Skeletal muscle tissue (tissue), 4 donors: ENCODE measurements around the gene P2RY2. TPM values are rescaled to one million over a fixed set of nuclear protein-coding genes. Genes with fewer than 3 reads are reported as not detected.

Experiments used
- H3K27ac ChIP-seq: one replicate; pipeline ENCODE4 v1.7.0; 2013; ENCODE audit warnings: mild to moderate bottlenecking, low read depth, low read length, inconsistent platforms
- H3K27me3 ChIP-seq, 3 donors: one replicate each; pipeline ENCODE4 v1.7.0; 2013; ENCODE audit warnings: low read length in 3 of 3; ENCODE audit not compliant: control insufficient read depth in 3 of 3, insufficient read depth in 3 of 3
- H3K36me3 ChIP-seq, 3 donors: one replicate each; pipeline ENCODE4 v1.7.0; 2013; ENCODE audit warnings: low read length in 3 of 3; ENCODE audit not compliant: control insufficient read depth in 3 of 3, insufficient read depth in 3 of 3
- H3K4me1 ChIP-seq, 3 donors: one replicate each; pipeline ENCODE4 v1.7.0; 2013; ENCODE audit warnings: low read length in 3 of 3, mild to moderate bottlenecking in 3 of 3; ENCODE audit not compliant: control insufficient read depth in 3 of 3, insufficient read depth in 3 of 3
- H3K4me3 ChIP-seq, 3 donors: one replicate each; pipeline ENCODE4 v1.7.0; 2013; ENCODE audit warnings: low read length in 3 of 3
- H3K9ac ChIP-seq, 3 donors: one replicate each; pipeline ENCODE4 v1.7.0; 2013; ENCODE audit warnings: low read length in 3 of 3, mild to moderate bottlenecking in 3 of 3, moderate library complexity in 2 of 3, low read depth in 1 of 3
- H3K9me3 ChIP-seq, 3 donors: one replicate each; pipeline ENCODE4 v1.7.0; 2013; ENCODE audit warnings: low read length in 3 of 3; ENCODE audit not compliant: control insufficient read depth in 3 of 3
- total RNA-seq: library from RNA; depleted of rRNA; stranded (reverse); fragments of >200 nt; gene quantifications from one replicate; pipeline ENCODE4 v1.2.3, GENCODE V29; 2014
- donor health status: Osteomylitis.

P2RY2 gene
- total RNA-seq, 1 donor from 2014 or later, result 1.0 TPM

DNA sequence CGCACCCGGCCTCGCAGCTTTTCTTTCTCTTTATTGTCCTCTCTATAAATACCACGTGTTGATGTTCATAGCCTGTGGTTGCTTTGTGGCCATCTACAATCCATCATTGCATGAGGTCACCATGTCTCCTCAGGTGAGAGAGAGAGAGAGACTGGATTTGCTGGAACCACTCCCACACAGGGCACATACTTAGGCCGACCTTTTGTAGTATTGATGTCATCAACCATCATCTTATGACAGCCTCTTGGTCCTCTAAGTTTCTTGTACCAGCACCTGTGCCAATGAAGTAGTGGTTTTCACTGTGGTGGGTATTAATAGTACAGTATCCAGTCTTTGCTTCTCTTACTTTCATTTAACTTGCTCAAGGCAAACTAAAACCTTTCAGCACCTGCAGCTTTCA is 31.2 kb downstream of the P2RY2 start:
- Histone ChIP-seq H3K4me1 (peaks cover 0 to 5% (median 0%) of the 10 kb centered on the region in 3 donors), H3K9me3 (no peaks in the 10 kb centered on the region), H3K9ac (no peak overlapping the region), H3K27me3 (no peaks in the 10 kb centered on the region), H3K4me3 (no peak overlapping the region), H3K27ac (no peak overlapping the region), H3K36me3 (peaks cover 0 to 1% (median 0%) of the 10 kb centered on the region in 3 donors)

DNA sequence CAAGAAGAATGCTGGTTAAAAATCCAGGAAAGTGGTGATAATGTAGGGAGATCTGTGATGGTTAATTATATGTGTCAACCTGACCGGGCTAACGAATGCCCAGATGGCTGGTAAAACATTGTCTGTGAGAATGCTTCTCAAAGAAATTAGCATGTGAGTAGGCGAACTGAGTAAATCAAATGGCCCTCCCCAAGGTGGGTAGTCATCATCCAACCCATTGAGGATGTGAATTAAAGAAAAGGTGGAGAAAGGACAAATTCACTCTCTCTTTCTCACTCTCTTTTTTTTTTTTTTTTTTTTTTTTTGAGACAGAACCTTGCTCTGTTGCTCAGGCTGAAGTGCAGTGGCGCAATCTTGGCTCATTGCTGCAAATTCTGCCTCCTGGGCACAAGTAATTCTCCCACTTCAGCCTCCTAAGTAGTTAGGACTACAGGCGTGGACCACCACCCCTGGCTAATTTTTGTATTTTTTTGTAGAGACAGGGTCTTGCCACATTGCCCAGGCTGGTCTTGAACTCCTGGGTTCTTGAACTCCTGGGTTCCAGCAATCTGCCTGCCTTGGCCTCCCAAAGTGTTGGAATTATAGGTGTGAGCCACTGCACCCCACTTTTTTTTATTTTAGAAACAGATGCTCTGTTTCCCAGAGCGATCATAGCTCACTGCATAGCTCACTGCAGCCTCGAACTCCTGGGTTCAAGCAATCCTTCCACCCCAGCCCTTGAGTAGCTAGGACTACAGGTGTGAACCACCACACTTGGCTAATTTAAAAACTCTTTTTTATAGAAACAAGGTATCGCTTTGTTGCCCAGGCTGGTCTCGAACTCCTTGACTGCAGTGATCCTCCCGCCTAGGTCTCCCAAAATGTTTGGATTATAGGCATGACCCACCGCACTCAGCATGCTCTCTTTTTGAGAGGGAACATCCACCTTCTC is 32.0 kb downstream of the P2RY2 start:
- no peak overlapping the region for H3K4me3 ChIP-seq
- H3K4me1 ChIP-seq, result peaks cover 0 to 5% (median 0%) of the 10 kb centered on the region in 3 donors
- no peak overlapping the region for H3K27ac ChIP-seq
- no peaks in the 10 kb centered on the region for H3K27me3 ChIP-seq
- peaks cover 0 to 1% (median 0%) of the 10 kb centered on the region in 3 donors for H3K36me3 ChIP-seq
- H3K9me3 ChIP-seq, result no peaks in the 10 kb centered on the region
- H3K9ac ChIP-seq, result no peak overlapping the region

DNA sequence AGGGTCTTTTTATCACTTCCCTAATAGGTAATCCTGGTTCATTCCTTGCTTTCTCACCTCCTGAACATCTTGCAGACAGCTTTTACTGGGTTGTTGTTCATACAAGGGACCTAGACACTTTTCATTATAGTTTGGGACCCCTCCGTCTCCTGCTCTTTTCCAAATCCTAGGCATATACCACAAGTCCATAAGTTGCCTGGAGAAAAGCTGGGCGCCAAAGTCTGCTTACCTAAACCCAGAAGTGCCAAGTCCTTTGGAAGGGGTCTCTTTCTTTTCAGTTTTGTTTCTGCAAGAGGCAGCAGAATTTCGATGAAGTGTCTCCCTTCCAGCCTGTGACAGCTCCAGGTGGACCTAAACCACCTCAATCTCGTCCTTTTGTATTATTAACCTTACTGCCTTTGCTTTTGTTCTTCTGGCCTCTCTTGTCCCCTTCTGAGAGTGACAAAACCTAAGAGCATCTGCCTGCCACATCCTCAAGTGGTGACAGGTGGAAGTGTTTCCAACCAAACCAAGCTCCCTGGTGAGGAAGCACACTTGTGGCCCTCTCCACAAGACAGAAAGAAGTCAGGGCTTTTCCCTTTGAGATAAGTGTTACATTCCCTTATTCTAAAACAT is 34.6 kb downstream of the P2RY2 start:
- Histone ChIP-seq H3K27me3 (no peaks in the 10 kb centered on the region), H3K36me3 (no peaks in the 10 kb centered on the region), H3K4me1 (peaks cover 4 to 8% (median 5%) of the 10 kb centered on the region in 3 donors), H3K4me3 (no peak overlapping the region), H3K27ac (no peak overlapping the region), H3K9me3 (no peaks in the 10 kb centered on the region), H3K9ac (no peak overlapping the region)

DNA sequence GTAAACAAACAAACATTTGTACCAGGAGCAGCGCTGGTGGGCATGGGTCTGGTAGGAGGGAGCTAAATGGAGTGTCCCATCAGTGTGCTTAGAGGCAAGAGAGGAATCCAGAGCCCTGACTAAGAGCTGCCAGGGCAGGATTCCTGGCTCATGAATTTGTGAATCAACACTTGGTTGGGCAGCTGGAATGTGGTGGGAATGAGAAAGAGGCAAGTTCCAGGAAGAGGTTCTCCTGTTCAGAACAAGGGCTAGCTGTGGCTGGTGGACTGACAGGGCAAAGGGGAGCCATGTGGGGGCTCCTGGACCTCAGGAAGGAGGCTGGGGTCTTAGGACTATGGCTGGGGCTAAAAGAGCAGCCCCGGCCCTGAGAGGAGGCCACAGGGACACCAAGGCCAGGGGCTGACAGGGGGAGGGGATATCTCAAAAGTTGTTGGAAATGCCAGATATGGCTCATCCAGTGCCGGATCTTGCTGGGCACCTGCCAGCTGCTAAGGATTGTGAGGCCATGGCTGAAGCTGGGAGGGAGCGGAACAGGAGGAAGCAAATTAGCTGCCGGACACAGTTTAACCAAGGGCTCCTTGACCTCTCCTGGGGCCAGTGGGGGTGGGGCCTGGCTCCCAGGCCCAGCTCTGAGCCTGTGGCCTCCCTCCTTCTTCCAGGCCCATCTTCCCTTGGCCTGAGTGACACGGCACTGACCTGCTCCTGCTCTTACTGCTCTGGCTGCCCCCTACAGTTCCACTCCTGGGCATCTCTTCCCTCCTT is 39.4 kb downstream of the P2RY2 start:
- Histone ChIP-seq H3K9ac (peak overlapping the region in 1 of 3 donors; percentile 8), H3K4me1 (peaks cover 12 to 14% (median 12%) of the 10 kb centered on the region in 3 donors)

DNA sequence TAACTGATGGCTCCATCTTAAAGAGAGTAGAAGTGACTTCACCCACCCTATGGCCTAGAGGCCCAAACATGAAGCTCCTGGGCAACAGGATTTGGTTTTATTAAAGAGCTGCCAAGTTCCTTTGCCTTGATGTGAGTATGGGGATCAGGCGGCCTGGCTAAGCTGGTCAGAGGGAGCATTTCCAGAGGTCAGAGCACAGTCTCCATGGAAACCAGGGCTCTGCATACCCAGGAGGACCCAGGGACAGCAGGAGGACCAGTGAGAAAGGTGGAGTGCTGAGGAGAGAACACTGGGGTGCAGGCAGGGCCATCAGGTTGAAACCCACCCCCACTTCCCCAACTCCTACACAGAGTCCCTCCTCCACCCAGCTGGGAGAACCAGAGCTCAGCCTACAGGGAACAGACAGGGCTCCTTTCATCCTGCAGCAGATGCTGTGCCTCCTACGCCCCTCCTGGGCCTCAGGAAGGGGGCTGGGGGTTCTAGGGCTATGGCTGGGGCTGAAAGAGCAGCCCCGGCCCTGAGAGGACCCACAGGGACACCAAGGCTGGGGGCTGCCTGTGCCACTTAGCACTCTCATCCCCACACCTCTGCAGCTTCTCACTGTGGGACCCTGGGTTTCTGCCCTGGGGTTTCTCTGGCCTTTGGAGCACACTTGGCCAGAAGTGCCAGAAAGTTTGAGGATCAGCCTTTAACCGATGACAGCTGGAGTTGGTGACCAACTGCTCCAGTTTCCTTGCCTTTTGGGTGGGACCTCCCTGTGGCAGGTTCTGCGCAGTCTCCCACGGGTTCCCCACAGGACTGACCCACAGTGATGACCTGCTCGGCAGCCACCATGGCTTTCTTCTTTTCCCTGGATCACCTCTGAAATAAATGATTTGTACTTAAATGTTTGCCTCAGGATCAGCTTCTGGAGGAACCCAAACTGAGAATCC is 40.3 kb downstream of the P2RY2 start:
- no peaks in the 10 kb centered on the region for H3K9me3 ChIP-seq
- no peak overlapping the region for H3K4me3 ChIP-seq
- peak overlapping the region in 2 of 3 donors; percentile 8 to 10 for H3K9ac ChIP-seq
- no peaks in the 10 kb centered on the region for H3K27me3 ChIP-seq
- peaks cover 12 to 14% (median 12%) of the 10 kb centered on the region in 3 donors for H3K4me1 ChIP-seq
- no peaks in the 10 kb centered on the region for H3K36me3 ChIP-seq
- peak overlapping the region; percentile 64 for H3K27ac ChIP-seq

More for the DNA sequence above, 39.4 kb downstream of the P2RY2 start:
- no peak overlapping the region for H3K4me3 ChIP-seq
- H3K36me3 ChIP-seq, result no peaks in the 10 kb centered on the region
- peak overlapping the region; percentile 64 for H3K27ac ChIP-seq
- H3K9me3 ChIP-seq, result no peaks in the 10 kb centered on the region
- no peaks in the 10 kb centered on the region for H3K27me3 ChIP-seq

DNA sequence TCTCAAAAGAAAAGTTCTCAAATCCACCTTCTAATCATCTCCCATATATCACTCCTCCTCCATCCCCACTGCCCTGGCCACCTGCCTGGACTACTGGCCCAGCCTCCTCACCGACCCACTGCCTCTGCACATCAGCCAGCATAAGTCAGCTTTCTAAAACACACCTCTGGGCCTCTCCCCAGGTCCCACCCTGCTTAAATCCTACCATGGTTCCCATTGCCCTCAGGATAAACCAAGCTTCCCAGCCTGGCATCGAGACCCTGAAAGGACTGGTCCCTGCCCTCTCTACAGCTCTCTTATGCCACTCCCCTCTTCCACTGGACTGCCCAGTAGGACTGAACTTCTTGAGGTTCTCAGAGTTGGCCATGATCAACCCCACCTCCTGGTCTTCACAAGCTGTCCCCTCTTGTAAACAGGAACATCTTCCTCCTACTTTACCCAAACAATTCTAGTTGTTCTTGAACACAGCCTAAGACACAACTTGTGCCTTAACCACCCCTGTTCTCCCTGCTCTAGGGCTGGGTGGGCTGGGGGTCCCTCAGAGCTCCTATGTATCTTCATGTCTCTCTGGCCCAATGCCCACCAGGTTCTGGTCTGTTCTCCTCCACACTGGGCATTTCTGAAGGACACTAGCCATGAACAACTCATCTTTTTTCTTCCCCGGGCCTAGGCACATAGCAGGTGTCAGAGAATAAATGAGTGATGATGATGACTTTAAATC is 41.5 kb downstream of the P2RY2 start:
- H3K36me3 ChIP-seq, result no peaks in the 10 kb centered on the region
- H3K9me3 ChIP-seq, result no peaks in the 10 kb centered on the region
- peaks cover 0 to 6% (median under 1%) of the 10 kb centered on the region in 3 donors for H3K27me3 ChIP-seq
- H3K9ac ChIP-seq, result no peak overlapping the region
- no peak overlapping the region for H3K4me3 ChIP-seq
- no peak overlapping the region for H3K27ac ChIP-seq
- peaks cover 12 to 14% (median 12%) of the 10 kb centered on the region in 3 donors for H3K4me1 ChIP-seq

DNA sequence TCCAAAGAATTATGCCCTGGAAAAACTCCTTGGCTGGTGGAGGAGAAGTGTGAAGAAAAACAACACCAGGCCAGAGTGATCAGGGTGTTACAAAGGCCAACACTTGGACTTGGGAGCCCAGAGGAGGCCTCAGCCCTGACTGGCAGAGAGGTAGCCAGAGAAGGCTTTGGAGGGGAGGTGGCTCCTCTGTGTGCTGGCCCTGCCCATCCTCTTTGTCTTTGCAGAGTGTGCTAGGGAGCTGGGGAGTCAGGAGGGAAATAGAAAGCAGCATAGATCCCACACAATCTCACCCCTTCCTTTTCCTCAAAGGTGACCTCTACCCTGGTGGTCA is 42.0 kb downstream of the P2RY2 start:
- Histone ChIP-seq H3K9ac (no peak overlapping the region), H3K4me3 (no peak overlapping the region), H3K36me3 (no peaks in the 10 kb centered on the region), H3K27me3 (peaks cover 4 to 11% (median 5%) of the 10 kb centered on the region in 3 donors), H3K9me3 (no peaks in the 10 kb centered on the region), H3K27ac (no peak overlapping the region), H3K4me1 (peaks cover 12 to 18% (median 16%) of the 10 kb centered on the region in 3 donors)

DNA sequence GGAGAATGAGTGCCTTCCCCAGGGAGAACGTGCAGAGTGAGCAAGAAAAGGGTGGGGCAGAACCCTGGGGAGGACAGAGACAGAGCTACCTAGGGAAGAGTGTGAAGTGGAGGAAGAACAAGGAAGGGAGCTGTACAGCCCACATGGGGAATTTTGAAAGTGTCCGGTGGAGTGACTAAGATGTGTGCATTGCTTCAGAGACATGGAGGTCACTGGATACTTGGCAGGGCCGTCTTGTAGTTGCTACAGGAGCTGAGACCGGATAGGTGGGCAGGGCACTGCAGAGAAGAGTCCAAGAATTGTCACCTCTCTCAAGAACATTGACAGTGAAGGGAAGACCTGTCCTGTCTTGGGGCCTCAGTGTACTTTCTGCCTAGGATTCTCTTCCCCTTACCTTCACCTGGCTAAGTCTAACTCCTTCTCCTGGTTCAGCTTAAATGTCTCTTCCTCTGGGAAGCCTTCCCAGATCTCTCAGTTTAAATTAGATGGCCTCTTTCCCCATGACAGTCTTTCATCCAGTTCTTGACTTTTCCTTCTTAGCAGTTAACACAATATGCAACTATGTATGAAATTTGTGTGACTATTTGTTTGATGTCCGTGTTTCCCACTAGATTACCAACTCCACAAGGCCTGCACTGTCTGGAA is 44.9 kb downstream of the P2RY2 start:
- H3K9ac ChIP-seq, result no peak overlapping the region
- peaks cover 4 to 11% (median 5%) of the 10 kb centered on the region in 3 donors for H3K27me3 ChIP-seq
- H3K36me3 ChIP-seq, result no peaks in the 10 kb centered on the region
- peaks cover 21 to 37% (median 28%) of the 10 kb centered on the region in 3 donors for H3K4me1 ChIP-seq
- no peak overlapping the region for H3K27ac ChIP-seq
- no peaks in the 10 kb centered on the region for H3K9me3 ChIP-seq
- H3K4me3 ChIP-seq, result no peak overlapping the region
